Hepatocyte (in vitro differentiated cells): ENCODE results near the gene ZFR2. TPM values are rescaled to one million over a fixed set of nuclear protein-coding genes. Genes with fewer than 3 reads are reported as not detected.

ENCODE experiments used
- DNase-seq: peaks from one replicate; pipeline ENCODE4 v3.0.0-alpha.2; 2016; ENCODE audit warnings: low spot score
- H2AFZ ChIP-seq: fragments of 200-600 bp; sonication (generic); 2 replicates; pipeline ENCODE4 v1.6.0; 2016; ENCODE audit warnings: antibody characterized with exemption, mild to moderate bottlenecking
- H3K27ac ChIP-seq: fragments of 200-600 bp; sonication (generic); 2 replicates; pipeline ENCODE4 v1.5.1; 2016; ENCODE audit warnings: mild to moderate bottlenecking
- H3K27me3 ChIP-seq: fragments of 200-600 bp; sonication (generic); 2 replicates; pipeline ENCODE4 v1.6.1; 2016
- H3K36me3 ChIP-seq: fragments of 200-600 bp; sonication (generic); replicated peaks from 2 replicates; pipeline ENCODE4 v1.5.1; 2016; ENCODE audit warnings: low read depth; ENCODE audit not compliant: insufficient read depth
- H3K4me1 ChIP-seq: fragments of 200-600 bp; sonication (generic); 2 replicates; pipeline ENCODE4 v1.5.1; 2016; ENCODE audit warnings: mild to moderate bottlenecking, moderate library complexity; ENCODE audit not compliant: insufficient read depth
- H3K4me2 ChIP-seq: fragments of 200-600 bp; sonication (generic); 2 replicates; pipeline ENCODE4 v1.6.0; 2016
- H3K4me3 ChIP-seq: fragments of 200-600 bp; sonication (generic); 2 replicates; pipeline ENCODE4 v1.5.1; 2016; ENCODE audit warnings: mild to moderate bottlenecking
- H3K79me2 ChIP-seq: fragments of 200-600 bp; sonication (generic); 2 replicates; pipeline ENCODE4 v1.6.0; 2017; ENCODE audit warnings: mild to moderate bottlenecking
- H3K9me2 ChIP-seq: fragments of 200-600 bp; sonication (generic); replicated peaks from 2 replicates; pipeline ENCODE4 v1.6.0; 2017; ENCODE audit warnings: mild to moderate bottlenecking; ENCODE audit not compliant: insufficient read depth
- H3K9me3 ChIP-seq: fragments of 200-600 bp; sonication (generic); 2 replicates; pipeline ENCODE4 v1.5.1; 2016; ENCODE audit warnings: low read depth, mild to moderate bottlenecking
- H4K20me1 ChIP-seq: fragments of 200-600 bp; sonication (generic); 2 replicates; pipeline ENCODE4 v1.6.0; 2016; ENCODE audit warnings: mild to moderate bottlenecking; ENCODE audit not compliant: insufficient read depth, poor library complexity, severe bottlenecking
- CTCF ChIP-seq: fragments of 200-600 bp; sonication (generic); IDR thresholded peaks from 2 replicates; pipeline ENCODE4 v1.5.1; 2016; ENCODE audit warnings: antibody characterized with exemption, mild to moderate bottlenecking; ENCODE audit not compliant: poor library complexity
- EZH2 ChIP-seq: fragments of 200-600 bp; sonication (generic); IDR thresholded peaks from 2 replicates; pipeline ENCODE4 v1.6.1; 2016; ENCODE audit warnings: antibody characterized with exemption, mild to moderate bottlenecking, borderline replicate concordance
- EZH2phosphoT487 ChIP-seq: fragments of 200-600 bp; sonication (generic); IDR thresholded peaks from one replicate; pipeline ENCODE4 v1.6.1; 2018; ENCODE audit warnings: antibody characterized with exemption, mild to moderate bottlenecking, low read depth, moderate library complexity; ENCODE audit not compliant: unreplicated experiment, severe bottlenecking
- WGBS: methylation state at CpG from one replicate; pipeline ENCODE4 v1.1.6; 2016; ENCODE audit warnings: low lambda C conversion rate; ENCODE audit errors: missing lambda C conversion rate; 5-methylcytosine and 5-hydroxymethylcytosine counted together
- polyA plus RNA-seq: library from polyadenylated mRNA; unstranded; fragments of >200 nt; fragmentation: Nextera tagmentation; extraction: Ambion mirVana; gene quantifications from 2 replicates; pipeline ENCODE4 v1.2.1, GENCODE V29; 2016
- total RNA-seq: library from RNA; depleted of rRNA; stranded (reverse); fragments of >200 nt; gene quantifications from 2 replicates; pipeline ENCODE4 v1.2.3, GENCODE V29; 2014

ZFR2 gene
- total and polyA plus RNA-seq, 2 experiments from 2014 or later = 0.97 to 1.7 TPM

GRCh38 chr19:3778104-3778867 is 90.6 kb downstream of the ZFR2 start:
- H3K27me3 ChIP-seq = no peaks in the 10 kb centered on the region
- H3K27ac ChIP-seq = no peak overlapping the region
- no peak overlapping the region for H3K4me3 ChIP-seq
- H3K9me2 ChIP-seq = no peaks in the 10 kb centered on the region
- H3K79me2 ChIP-seq = no peaks in the 10 kb centered on the region
- H3K4me1 ChIP-seq = no peaks in the 10 kb centered on the region
- no peaks in the 10 kb centered on the region for H3K36me3 ChIP-seq
- no peak for DNase-seq
- no peaks in the 10 kb centered on the region for H4K20me1 ChIP-seq
- TF ChIP-seq EZH2 = no peak
- no peak for TF ChIP-seq CTCF
- TF ChIP-seq EZH2phosphoT487 = no peak
- no peak overlapping the region for H2AFZ ChIP-seq
- H3K4me2 ChIP-seq = no peak overlapping the region
- 91% methylated on average over 34 of the region's 37 CpGs for WGBS
- peaks cover 2% of the 10 kb centered on the region for H3K9me3 ChIP-seq

DNA sequence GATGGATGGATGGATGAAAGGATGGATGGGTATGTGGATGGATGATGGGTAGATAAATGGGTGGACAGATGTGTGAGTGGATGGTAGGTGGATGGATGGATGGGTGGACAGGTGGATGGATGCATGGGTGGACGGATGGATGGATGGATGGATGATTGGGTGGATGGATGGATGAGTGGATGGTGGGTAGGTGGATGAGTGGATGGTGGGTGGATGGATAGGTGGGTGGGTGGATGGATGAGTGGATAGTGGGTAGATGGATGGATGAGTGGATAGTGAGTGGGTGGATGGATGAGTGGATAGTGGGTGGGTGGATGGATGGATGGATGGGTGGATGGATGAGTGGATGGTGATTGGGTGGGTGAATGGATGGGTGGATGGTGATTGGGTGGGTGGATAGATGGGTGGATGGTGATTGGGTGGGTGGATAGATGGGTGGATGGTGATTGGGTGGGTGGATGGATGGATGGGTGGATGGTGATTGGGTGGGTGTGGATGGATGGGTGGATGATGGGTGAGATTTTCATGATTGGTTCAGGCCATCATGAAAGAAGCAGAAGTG is 92.3 kb downstream of the ZFR2 start:
- H3K4me2 ChIP-seq = no peak overlapping the region
- no peaks in the 10 kb centered on the region for H3K79me2 ChIP-seq
- H3K4me3 ChIP-seq = no peak overlapping the region
- no peaks in the 10 kb centered on the region for H3K9me3 ChIP-seq
- no peak overlapping the region for H3K27ac ChIP-seq
- DNase-seq = no peak
- no peaks in the 10 kb centered on the region for H3K36me3 ChIP-seq
- H3K4me1 ChIP-seq = no peaks in the 10 kb centered on the region
- no peak overlapping the region for H2AFZ ChIP-seq
- TF ChIP-seq EZH2phosphoT487 (no peak), EZH2 (no peak), CTCF (no peak)
- no peaks in the 10 kb centered on the region for H4K20me1 ChIP-seq
- WGBS = 100% methylated on average over 1 of the region's 1 CpG
- no peaks in the 10 kb centered on the region for H3K27me3 ChIP-seq
- no peaks in the 10 kb centered on the region for H3K9me2 ChIP-seq

DNA sequence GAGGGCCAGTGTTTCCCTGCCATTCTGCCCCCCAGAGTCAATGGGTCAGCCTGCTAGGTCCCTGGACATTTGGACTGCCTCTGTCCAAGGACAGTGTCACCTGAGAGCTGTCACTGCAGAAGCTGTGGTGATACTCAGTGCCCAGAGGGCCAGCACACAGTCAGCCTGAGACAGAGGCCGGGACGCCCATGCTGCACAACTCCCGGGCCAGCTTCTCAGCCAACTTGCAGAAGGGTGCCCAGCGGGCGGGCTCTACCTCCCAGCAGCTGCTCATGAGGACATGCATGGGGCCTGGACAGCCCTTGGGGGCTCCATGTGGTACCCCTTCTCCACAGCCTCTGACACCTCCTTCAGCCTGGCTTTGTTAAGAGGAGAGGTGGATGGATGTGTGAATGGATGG is 93.0 kb downstream of the ZFR2 start:
- no peak overlapping the region for H3K27ac ChIP-seq
- H3K4me3 ChIP-seq = no peak overlapping the region
- no peaks in the 10 kb centered on the region for H3K36me3 ChIP-seq
- no peaks in the 10 kb centered on the region for H4K20me1 ChIP-seq
- H2AFZ ChIP-seq = no peak overlapping the region
- no peaks in the 10 kb centered on the region for H3K9me3 ChIP-seq
- WGBS = 100% methylated on average over 5 of the region's 5 CpGs
- H3K27me3 ChIP-seq = no peaks in the 10 kb centered on the region
- no peak for TF ChIP-seq EZH2
- no peaks in the 10 kb centered on the region for H3K4me1 ChIP-seq
- H3K4me2 ChIP-seq = no peak overlapping the region
- no peaks in the 10 kb centered on the region for H3K79me2 ChIP-seq
- H3K9me2 ChIP-seq = no peaks in the 10 kb centered on the region
- no peak for DNase-seq

GRCh38 chr19:3775374-3775711 is 93.5 kb downstream of the ZFR2 start:
- no peaks in the 10 kb centered on the region for H3K9me3 ChIP-seq
- no peaks in the 10 kb centered on the region for H3K36me3 ChIP-seq
- H4K20me1 ChIP-seq = no peaks in the 10 kb centered on the region
- no peak overlapping the region for H3K27ac ChIP-seq
- TF ChIP-seq EZH2phosphoT487 (no peak), CTCF (no peak), EZH2 (no peak)
- no peak overlapping the region for H3K4me2 ChIP-seq
- H2AFZ ChIP-seq = no peak overlapping the region
- no peak overlapping the region for H3K4me3 ChIP-seq
- no peak for DNase-seq
- no peaks in the 10 kb centered on the region for H3K4me1 ChIP-seq
- H3K27me3 ChIP-seq = no peaks in the 10 kb centered on the region
- 92% methylated on average over 2 of the region's 2 CpGs for whole genome bisulfite sequencing
- H3K9me2 ChIP-seq = no peaks in the 10 kb centered on the region
- H3K79me2 ChIP-seq = no peaks in the 10 kb centered on the region
